T-helper 2 cell treated with Interferon-gamma antibody and Interleukin-4, amounts not matched to agents 100 ng/mL and 5 ng/mL, for 36 hours (primary cell): ENCODE measurements around the gene GRP. TPM values are rescaled to one million over a fixed set of nuclear protein-coding genes. Genes with fewer than 3 reads are reported as not detected.

ENCODE experiments used
- intact Hi-C: fragments of 100-400 bp; cut with micrococcal nuclease; formaldehyde crosslinking; loops from one replicate; pipeline ENCODE4 v1.15.1; 2023
- total RNA-seq: library from RNA; stranded (reverse); gene quantifications from 2 replicates; pipeline ENCODE4 v1.2.3, GENCODE V29; 2022

The GRP gene
- total RNA-seq, 1 donor from 2014 or later: not detected

- intact Hi-C loops: loop anchor here (5.0 kb wide), 3 partner anchors 45 to 1830 kb away; partner anchors contain the start of genes GRP, ONECUT2 and SEC11C
These were observed 47.0 kb downstream of the GRP start for GRCh38 chr18:59266886-59267502.

- intact Hi-C loops: loop anchor here (2.0 to 5.0 kb wide), 4 partner anchors 45 to 1830 kb away; partner anchors contain the start of genes GRP, ONECUT2 and SEC11C
These were observed 47.7 kb downstream of the GRP start for GRCh38 chr18:59267503-59268126.

- intact Hi-C loops: loop anchor here (2.0 to 5.0 kb wide), 4 partner anchors 46 to 1831 kb away; partner anchors contain the start of genes GRP, ONECUT2 and SEC11C
These were observed 48.3 kb downstream of the GRP start for GRCh38 chr18:59268127-59268720.

GRCh38 chr18:59268721-59269562, 49.0 kb downstream of the GRP start:
- intact Hi-C loops: loop anchor here (2.0 to 5.0 kb wide), 4 partner anchors 47 to 1832 kb away; partner anchors contain the start of genes GRP, ONECUT2 and SEC11C

- intact Hi-C loops: loop anchor here (2.0 to 5.0 kb wide), 5 partner anchors 47 to 1832 kb away; partner anchors contain the start of genes GRP, LMAN1, ONECUT2 and SEC11C
These were observed 49.7 kb downstream of the GRP start for GRCh38 chr18:59269563-59270119.

GRCh38 chr18:59270689-59271257, 50.8 kb downstream of the GRP start:
- intact Hi-C loops: loop anchor here (2.0 kb wide), 1 partner anchor 88 kb away; the partner anchor contains the start of gene LMAN1

- intact Hi-C loops: loop anchor here (2.0 kb wide), 1 partner anchor 87 kb away; the partner anchor contains the start of gene LMAN1
These were observed 51.8 kb downstream of the GRP start for GRCh38 chr18:59271606-59272220.

- intact Hi-C loops: no loop called here
These were observed 52.4 kb downstream of the GRP start for GRCh38 chr18:59272221-59272888.

GRCh38 chr18:59272891-59273758, 53.2 kb downstream of the GRP start, which contains the start of gene RAX:
RAX (minus strand) TSS chr18:59273454; CDS start chr18:59273206, 248 bp downstream.
- intact Hi-C loops: no loop called here

- intact Hi-C loops: no loop called here
These were observed 54.0 kb downstream of the GRP start for GRCh38 chr18:59273759-59274532.

- intact Hi-C loops: no loop called here
These were observed 54.6 kb downstream of the GRP start for GRCh38 chr18:59274533-59274928.

- intact Hi-C loops: no loop called here
These were observed 55.5 kb downstream of the GRP start for GRCh38 chr18:59275406-59275949.

- intact Hi-C loops: no loop called here
These were observed 56.1 kb downstream of the GRP start for GRCh38 chr18:59276047-59276446.

GRCh38 chr18:59278793-59279192, 58.8 kb downstream of the GRP start:
- intact Hi-C loops: no loop called here

GRCh38 chr18:59279193-59279592, 59.2 kb downstream of the GRP start:
- intact Hi-C loops: no loop called here

- intact Hi-C loops: no loop called here
These were observed 59.8 kb downstream of the GRP start for GRCh38 chr18:59279722-59280121.
